ENCODE data around the gene RCAN2. TPM values are rescaled to one million over a fixed set of nuclear protein-coding genes. Genes with fewer than 3 reads are reported as not detected.

Gene RCAN2
- total and polyA plus RNA-seq, 2 donors (not counting 1 experiment from before 2014, with no cell fraction given), result not detected

DNA sequence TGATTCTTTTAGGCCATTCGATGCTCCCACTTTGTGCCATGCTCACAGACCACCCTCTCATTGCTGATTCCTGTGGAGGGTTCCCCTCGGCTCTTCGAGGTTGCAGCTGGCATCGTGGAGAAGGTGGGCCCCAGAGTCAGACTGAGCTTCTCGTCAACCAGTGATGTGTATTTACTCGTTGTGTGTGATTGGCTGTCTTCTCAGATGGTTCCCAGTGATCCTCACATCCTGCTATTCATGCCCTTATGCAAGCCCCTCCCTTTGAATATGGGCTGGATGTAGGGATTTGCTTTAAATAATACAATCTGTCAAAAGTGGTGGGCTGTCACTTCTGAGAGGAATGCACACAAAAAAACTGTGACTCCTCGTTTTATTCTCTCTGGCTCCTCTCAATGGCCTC lies 220.9 kb downstream of the RCAN2 start:
- intact Hi-C loops (cut with micrococcal nuclease), result no loop called here
- Histone ChIP-seq H3K27ac (ENCODE audit: low read length in 2 of 2) (no peak overlapping the region), H3K36me3 (replicated peaks in 1 of 2; ENCODE audit: control extremely low read depth in 1 of 2, control insufficient read depth in 1 of 2, extremely low read depth in 1 of 2, insufficient read depth in 2 of 2, low read length in 1 of 2) (no peaks in the 10 kb centered on the region), H3K79me2 (ENCODE audit: control insufficient read depth, insufficient read depth, low read length) (no peaks in the 10 kb centered on the region), H3K4me1 (ENCODE audit: control insufficient read depth in 2 of 2, insufficient read depth in 2 of 2, low read length in 2 of 2) (no peaks in the 10 kb centered on the region), H3K4me2 (replicated peaks; ENCODE audit: low read depth, low read length, poor library complexity, severe bottlenecking) (no peak overlapping the region), H3K27me3 (replicated peaks in 1 of 4; ENCODE audit: control extremely low read depth in 1 of 4, control insufficient read depth in 3 of 4, insufficient read depth in 4 of 4, low read length in 3 of 4) (no peaks in the 10 kb centered on the region), H3K9me3 (ENCODE audit: control extremely low read depth in 1 of 3, control insufficient read depth in 2 of 3, insufficient read depth in 1 of 3, low read length in 2 of 3) (no peaks in the 10 kb centered on the region), H3K4me3 (ENCODE audit: control extremely low read depth in 1 of 5, extremely low read depth in 1 of 5, insufficient read depth in 1 of 5, low read depth in 2 of 5, low read length in 4 of 5) (no peak overlapping the region), H2AFZ (ENCODE audit: insufficient read depth, low read depth, low read length, poor library complexity, severe bottlenecking) (no peak overlapping the region), H3K9ac (ENCODE audit: low read length) (no peak overlapping the region), H4K20me1 (ENCODE audit: control insufficient read depth, insufficient read depth, low read length, poor library complexity, severe bottlenecking) (no peaks in the 10 kb centered on the region)
- ATAC-seq (ENCODE audit: low read depth) (no peak), DNase-seq (no peak)
- POLR2A ChIA-PET, result no interaction called here
- CTCF ChIA-PET, result no interaction called here
- TF ChIP-seq, protein P1, sequence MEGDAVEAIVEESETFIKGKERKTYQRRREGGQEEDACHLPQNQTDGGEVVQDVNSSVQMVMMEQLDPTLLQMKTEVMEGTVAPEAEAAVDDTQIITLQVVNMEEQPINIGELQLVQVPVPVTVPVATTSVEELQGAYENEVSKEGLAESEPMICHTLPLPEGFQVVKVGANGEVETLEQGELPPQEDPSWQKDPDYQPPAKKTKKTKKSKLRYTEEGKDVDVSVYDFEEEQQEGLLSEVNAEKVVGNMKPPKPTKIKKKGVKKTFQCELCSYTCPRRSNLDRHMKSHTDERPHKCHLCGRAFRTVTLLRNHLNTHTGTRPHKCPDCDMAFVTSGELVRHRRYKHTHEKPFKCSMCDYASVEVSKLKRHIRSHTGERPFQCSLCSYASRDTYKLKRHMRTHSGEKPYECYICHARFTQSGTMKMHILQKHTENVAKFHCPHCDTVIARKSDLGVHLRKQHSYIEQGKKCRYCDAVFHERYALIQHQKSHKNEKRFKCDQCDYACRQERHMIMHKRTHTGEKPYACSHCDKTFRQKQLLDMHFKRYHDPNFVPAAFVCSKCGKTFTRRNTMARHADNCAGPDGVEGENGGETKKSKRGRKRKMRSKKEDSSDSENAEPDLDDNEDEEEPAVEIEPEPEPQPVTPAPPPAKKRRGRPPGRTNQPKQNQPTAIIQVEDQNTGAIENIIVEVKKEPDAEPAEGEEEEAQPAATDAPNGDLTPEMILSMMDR (IDR thresholded peaks at IDR 0.05), result no peak
- no peak for TF ChIP-seq EZH2 (IDR thresholded peaks at IDR 0.05; ENCODE audit: borderline replicate concordance, insufficient read depth, low read depth, low read length, poor library complexity, severe bottlenecking)
- H3K9me3 Mint-ChIP-seq (ENCODE audit: insufficient read depth), result no peaks in the 10 kb centered on the region
- 93% methylated on average over 5 of the region's 7 CpGs for WGBS (ENCODE audit: insufficient coverage)
- no peaks in the 10 kb centered on the region for H3K4me1 Mint-ChIP-seq
- no peak overlapping the region for H3K4me3 Mint-ChIP-seq
- no peak overlapping the region for H3K27ac Mint-ChIP-seq
- H3K27me3 Mint-ChIP-seq, result no peaks in the 10 kb centered on the region

DNA sequence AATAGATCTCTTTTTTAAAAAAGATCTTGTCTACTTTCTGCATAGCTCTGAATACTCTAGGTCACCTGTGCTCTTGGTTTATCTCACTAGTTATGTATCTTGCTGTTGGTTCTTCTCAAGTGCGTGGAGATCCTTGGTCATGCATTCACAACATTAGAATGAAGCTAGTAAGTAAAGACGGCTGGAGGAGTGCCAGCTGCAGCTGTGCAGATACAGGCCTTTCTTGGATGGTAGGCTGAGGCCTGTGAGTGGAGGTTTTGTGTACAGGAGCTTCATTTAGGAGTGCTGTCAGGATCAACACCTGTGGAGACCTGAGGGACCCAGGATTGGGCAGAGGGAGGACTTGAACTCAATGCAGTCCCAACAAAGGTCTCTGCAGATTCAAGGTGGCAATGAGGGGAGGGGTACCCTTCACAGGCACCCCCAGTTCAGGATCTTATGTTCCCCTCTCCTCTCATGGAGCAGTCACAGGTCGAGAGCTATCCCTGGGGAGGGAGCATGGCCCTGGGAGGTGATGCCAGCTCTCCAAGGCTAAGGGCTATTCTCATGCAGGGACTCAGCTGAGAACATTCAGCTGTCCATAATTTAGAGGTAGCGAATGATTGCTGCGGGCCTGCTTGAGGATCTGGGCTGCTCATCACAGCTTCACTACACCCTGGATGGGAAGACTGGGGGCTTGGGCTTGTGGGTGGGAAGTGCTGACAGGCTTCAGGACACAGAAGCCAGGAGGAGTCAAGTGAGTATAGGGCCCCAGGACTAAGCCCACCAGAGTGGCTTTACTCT lies 221.6 kb downstream of the RCAN2 start:
- ChIA-PET CTCF (no interaction called here), POLR2A (no interaction called here)
- no peaks in the 10 kb centered on the region for H4K20me1 ChIP-seq (ENCODE audit: control insufficient read depth, insufficient read depth, low read length, poor library complexity, severe bottlenecking)
- no peak overlapping the region for H3K4me2 ChIP-seq (replicated peaks; ENCODE audit: low read depth, low read length, poor library complexity, severe bottlenecking)
- Mint-ChIP-seq H3K27ac (no peak overlapping the region), H3K9me3 (ENCODE audit: insufficient read depth) (no peaks in the 10 kb centered on the region), H3K4me1 (no peaks in the 10 kb centered on the region), H3K27me3 (no peaks in the 10 kb centered on the region), H3K4me3 (no peak overlapping the region)
- DNase-seq, result no peak
- TF ChIP-seq EZH2 (IDR thresholded peaks at IDR 0.05; ENCODE audit: borderline replicate concordance, insufficient read depth, low read depth, low read length, poor library complexity, severe bottlenecking), result no peak
- TF ChIP-seq, protein P1 (IDR thresholded peaks at IDR 0.05), result no peak
- H2AFZ ChIP-seq (ENCODE audit: insufficient read depth, low read depth, low read length, poor library complexity, severe bottlenecking), result no peak overlapping the region
- WGBS (ENCODE audit: insufficient coverage), result 89% methylated on average over 3 of the region's 5 CpGs
- no peak overlapping the region for H3K27ac ChIP-seq (ENCODE audit: low read length in 2 of 2)
- no peak for ATAC-seq (ENCODE audit: low read depth)
- intact Hi-C loops (cut with micrococcal nuclease), result no loop called here
- H3K27me3 ChIP-seq (replicated peaks in 1 of 4; ENCODE audit: control extremely low read depth in 1 of 4, control insufficient read depth in 3 of 4, insufficient read depth in 4 of 4, low read length in 3 of 4), result no peaks in the 10 kb centered on the region
- H3K9ac ChIP-seq (ENCODE audit: low read length), result no peak overlapping the region
- H3K9me3 ChIP-seq (ENCODE audit: control extremely low read depth in 1 of 3, control insufficient read depth in 2 of 3, insufficient read depth in 1 of 3, low read length in 2 of 3), result no peaks in the 10 kb centered on the region
- H3K4me3 ChIP-seq (ENCODE audit: control extremely low read depth in 1 of 5, extremely low read depth in 1 of 5, insufficient read depth in 1 of 5, low read depth in 2 of 5, low read length in 4 of 5), result no peak overlapping the region
- H3K79me2 ChIP-seq (ENCODE audit: control insufficient read depth, insufficient read depth, low read length), result no peaks in the 10 kb centered on the region
- H3K4me1 ChIP-seq (ENCODE audit: control insufficient read depth in 2 of 2, insufficient read depth in 2 of 2, low read length in 2 of 2), result no peaks in the 10 kb centered on the region
- H3K36me3 ChIP-seq (replicated peaks in 1 of 2; ENCODE audit: control extremely low read depth in 1 of 2, control insufficient read depth in 1 of 2, extremely low read depth in 1 of 2, insufficient read depth in 2 of 2, low read length in 1 of 2), result no peaks in the 10 kb centered on the region

All from B cell (primary cell).